Fibroblast of mammary gland (primary cell): ENCODE data around the gene UVSSA.
A peak's percentile ranks its signal among the peaks of the same experiment; 100 is the strongest.
"Not testable (repeated sequence)": the region's sequence is repeated elsewhere in the genome, so short reads cannot be mapped to it uniquely, and the experiment has no call there.

Source experiments
- DNase-seq: peaks from one replicate; pipeline ENCODE4 v3.0.0-alpha.2; 2010; ENCODE audit warnings: low read depth
- H3K4me3 ChIP-seq: 2 replicates; pipeline ENCODE4 v1.5.1; 2011; ENCODE audit warnings: low read depth, mild to moderate bottlenecking, low read length, moderate library complexity; ENCODE audit not compliant: control insufficient read depth
- TF ChIP-seq, protein P1 (sequence below): conservative IDR thresholded peaks from 2 replicates; pipeline ENCODE4 v1.5.1; 2011; ENCODE audit warnings: low read depth, low read length, inconsistent platforms; ENCODE audit not compliant: control insufficient read depth, insufficient read depth

Gene UVSSA

DNA sequence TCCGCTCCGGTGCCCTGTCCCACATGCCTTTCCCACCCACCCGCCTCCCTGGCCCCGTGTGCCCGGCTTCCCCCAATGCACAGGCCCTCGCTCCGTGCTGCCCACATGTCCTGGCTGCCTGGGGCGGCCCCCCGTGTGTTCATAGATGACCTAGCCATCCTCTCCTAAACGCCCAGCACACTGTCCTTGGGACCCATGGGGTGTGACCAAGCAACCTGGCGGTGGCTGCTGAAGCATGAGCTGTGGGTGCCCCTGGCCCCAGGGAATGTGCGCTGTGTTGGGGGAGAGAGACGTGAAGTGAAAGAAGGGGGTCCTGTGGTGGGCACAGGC, 29.0 kb upstream of the UVSSA start:
- TF ChIP-seq, protein P1, sequence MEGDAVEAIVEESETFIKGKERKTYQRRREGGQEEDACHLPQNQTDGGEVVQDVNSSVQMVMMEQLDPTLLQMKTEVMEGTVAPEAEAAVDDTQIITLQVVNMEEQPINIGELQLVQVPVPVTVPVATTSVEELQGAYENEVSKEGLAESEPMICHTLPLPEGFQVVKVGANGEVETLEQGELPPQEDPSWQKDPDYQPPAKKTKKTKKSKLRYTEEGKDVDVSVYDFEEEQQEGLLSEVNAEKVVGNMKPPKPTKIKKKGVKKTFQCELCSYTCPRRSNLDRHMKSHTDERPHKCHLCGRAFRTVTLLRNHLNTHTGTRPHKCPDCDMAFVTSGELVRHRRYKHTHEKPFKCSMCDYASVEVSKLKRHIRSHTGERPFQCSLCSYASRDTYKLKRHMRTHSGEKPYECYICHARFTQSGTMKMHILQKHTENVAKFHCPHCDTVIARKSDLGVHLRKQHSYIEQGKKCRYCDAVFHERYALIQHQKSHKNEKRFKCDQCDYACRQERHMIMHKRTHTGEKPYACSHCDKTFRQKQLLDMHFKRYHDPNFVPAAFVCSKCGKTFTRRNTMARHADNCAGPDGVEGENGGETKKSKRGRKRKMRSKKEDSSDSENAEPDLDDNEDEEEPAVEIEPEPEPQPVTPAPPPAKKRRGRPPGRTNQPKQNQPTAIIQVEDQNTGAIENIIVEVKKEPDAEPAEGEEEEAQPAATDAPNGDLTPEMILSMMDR: no peak
- H3K4me3 ChIP-seq: no peak overlapping the region
- no peak for DNase-seq

DNA sequence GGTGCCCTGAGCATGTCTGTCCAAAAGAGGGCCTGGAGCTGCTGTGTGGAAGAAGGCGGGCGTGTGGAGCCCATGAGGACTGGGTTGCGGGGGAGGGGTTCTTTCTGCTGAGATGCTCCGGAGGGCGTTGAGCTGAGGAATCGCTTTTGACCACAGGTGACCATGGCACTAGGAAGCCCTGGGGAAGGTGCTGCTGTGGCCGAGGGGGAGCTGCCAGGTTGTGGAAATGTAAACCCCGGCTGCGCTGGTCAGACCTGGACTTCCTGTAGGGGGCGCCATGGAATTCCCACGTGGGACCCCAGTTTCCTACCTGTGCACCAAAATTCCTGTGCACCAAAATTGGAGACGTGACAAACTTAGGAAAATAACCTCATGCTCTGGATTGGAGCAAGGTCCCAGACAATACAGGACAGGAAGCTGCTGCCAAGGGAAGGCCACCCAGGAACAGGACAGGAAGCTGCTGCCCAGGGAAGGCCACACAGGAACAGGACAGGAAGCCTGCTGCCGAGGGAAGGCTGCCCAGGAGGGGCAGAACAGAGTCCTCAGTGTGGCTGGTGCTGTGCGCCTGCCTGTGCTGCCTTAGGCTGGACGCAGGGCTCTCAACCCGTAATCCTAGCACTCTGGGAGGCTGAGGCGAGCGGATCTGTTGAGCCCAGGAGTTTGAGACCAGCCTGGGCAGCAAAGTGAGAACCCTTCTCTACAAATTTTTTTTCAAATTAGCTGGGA, 28.4 kb upstream of the UVSSA start:
- TF ChIP-seq, protein P1: peak; percentile 27
- no peak for DNase-seq
- H3K4me3 ChIP-seq: no peak overlapping the region

DNA sequence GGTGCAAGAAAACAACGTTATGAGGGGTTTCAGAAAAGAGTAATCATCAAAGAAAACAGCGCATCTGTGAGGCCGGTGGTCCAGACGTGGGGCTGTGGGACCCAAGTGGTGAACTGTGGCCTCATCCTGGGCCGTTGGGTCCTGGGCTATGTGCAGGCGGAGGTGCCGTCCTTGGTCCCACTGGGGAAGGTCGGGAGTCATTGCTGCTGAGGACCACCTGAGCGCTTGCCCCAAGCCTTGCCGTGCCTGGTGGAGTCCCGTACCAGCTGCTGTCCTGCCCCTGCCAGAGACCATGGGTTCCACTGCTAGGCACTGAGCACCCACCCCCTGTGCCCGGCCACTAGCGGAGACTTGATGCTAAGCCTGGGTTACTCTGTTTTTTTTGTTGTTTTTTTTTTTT, 25.5 kb upstream of the UVSSA start:
- TF ChIP-seq, protein P1: no peak
- DNase-seq: no peak
- H3K4me3 ChIP-seq: no peak overlapping the region

DNA sequence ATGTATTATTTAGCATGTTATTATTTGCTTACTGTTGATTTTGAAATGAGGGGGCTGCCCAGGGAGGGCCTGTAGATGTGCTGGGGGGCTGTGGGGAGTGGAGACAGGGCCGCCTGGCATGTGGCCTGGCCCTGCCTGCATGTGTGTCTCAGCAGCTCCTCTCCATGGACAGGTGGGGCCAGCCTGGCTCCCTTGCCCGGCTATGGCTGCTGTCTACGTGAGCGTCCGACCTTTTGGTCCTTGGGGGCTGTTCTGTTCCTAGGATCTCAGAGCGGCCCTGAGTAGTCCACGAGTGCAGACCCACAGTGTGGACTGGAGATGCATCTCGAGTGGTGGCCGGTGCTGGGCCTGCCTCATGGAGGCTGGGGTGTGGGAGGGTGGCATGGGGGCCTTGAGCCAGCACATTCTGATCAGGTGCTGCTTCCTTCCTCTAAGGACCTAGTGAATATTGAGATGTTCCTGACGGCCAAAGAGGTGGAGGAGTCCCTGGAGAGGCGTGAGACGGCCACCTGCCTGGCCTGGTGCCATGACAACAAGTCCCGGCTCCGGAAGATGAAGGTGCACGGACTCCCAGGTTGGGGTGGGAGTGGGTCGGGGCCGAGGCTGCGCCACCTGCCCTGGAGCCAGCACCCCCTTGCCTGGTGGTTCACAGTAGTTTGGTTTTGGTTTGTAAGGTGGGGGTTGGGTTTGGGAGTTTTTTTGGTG, 24.9 kb upstream of the UVSSA start:
- H3K4me3 ChIP-seq: no peak overlapping the region
- no peak for DNase-seq
- TF ChIP-seq, protein P1: no peak

DNA sequence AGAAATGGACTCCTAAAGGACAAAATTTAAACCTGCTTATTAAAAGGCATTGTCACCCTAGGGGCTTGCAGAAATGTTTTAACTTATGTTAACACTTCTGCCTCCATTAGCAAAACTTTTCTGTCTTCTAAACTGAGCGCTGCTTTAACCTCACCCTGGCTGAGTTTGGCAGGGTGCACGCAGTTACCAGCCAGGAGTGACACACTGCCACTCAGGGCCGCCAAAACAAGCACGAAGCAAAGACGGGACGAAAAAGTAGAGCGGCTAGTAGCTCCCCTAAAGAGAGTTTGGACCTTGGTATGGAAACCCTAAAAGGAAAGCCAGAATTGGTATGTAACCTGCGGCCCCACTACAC, 23.8 kb upstream of the UVSSA start:
- no peak overlapping the region for H3K4me3 ChIP-seq
- no peak for DNase-seq
- TF ChIP-seq, protein P1: no peak

DNA sequence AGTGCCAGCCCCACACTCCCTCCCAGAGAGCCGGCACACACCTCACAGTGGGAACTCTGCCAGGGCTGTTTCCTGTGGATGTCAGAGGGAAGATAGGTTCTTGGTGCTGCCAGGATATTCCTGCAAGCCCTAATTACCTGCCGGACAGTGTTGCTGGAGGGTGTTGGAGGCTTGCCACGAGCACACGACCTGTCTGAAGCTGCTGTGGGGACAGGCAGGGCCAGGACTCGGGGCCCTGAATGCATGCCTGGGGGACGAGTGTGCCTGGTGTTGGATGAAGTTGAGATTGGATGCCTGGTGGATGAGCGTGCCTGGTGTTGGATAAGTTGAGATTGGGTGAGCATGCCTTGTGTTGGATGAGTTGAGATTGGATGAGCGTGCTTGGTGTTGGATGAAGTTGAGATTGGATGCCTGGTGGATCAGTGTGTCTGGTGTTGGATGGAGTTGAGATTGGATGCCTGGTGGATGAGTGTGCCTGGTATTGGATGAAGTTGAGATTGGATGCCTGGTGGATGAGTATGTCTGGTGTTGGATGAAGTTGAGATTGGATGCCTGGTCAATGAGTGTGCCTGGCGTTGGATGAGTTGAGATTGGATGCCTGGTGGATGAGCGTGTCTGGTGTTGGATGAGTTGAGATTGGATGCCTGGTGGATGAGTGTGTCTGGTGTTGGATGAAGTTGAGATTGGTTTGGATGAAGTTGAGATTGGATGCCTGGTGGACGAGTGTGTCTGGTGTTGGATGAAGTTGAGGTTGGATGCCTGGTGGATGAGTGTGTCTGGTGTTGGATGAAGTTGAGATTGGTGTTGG, 23.2 kb upstream of the UVSSA start:
- no peak overlapping the region for H3K4me3 ChIP-seq
- peak; percentile 100 for DNase-seq
- TF ChIP-seq, protein P1: no peak

DNA sequence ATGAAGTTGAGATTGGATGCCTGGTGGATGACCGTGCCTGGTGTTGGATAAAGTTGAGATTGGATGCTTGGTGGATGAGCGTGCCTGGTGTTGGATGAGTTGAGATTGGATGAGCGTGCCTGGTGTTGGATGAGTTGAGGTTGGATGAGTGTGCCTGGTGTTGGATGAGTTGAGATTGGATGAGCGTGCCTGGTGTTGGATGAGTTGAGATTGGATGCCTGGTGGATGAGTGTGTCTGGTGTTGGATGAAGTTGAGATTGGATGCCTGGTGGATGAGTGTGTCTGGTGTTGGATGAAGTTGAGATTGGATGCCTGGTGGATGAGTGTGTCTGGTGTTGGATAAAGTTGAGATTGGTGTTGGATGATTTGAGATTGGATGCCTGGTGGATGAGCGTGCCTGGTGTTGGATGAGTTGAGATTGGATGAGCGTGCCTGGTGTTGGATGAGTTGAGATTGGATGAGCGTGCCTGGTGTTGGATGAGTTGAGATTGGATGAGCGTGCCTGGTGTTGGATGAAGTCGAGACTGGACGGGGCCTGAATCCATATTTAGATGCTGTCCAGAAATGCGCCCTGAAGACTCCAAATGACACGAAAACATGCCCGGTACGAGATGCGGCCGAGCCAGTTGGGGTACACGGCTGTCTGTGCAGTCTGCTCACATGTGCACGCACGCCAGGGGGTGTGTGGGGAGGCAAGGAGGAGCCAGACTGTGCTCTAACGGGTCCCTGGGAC, 22.4 kb upstream of the UVSSA start:
- peak; percentile 86 for DNase-seq
- not testable (repeated sequence) for H3K4me3 ChIP-seq
